Measurements from ENCODE around the gene MBTPS1.

Gene MBTPS1

DNA sequence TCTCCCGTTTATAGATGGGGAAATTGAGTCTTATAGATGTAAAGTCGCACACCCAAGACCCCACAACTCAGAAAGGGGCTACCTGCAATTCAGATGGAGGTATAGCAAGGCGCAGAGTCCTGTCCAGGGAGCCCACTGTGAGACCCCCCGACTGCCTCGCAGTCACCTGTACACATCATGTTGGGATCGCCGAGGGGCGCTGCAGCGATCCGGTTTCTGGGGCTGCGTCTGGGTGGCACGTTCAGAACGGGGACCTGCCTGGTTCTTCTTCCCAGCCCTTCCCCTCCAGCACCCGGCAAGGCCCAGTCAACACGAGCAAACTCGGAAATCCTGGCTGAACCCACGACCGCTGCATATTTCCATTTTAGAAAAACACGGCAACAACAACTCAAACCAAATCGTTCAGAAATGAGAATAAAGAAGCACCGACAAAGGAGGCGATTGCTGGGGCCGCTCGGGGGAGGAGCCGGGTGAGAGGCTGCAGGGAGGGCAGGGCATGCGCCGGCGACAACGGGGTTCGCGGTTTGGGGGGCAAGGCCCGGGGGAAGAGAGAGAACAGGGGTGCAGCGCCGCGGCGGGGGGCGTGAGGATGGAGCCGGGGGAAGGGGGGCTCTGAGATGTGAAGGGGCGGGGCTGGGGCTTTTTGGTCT is 27.6 kb upstream of the MBTPS1 start:
- Histone ChIP-seq H3K9ac (ENCODE audit: low read length) (peak overlapping the region; percentile 83), H3K4me3 (ENCODE audit: low read depth, low read length, poor library complexity, severe bottlenecking) (peak overlapping the region; percentile 85), H4K20me1 (ENCODE audit: insufficient read depth, low read length) (no peaks in the 10 kb centered on the region), H3K27ac (ENCODE audit: low read depth, low read length, poor library complexity, severe bottlenecking) (peak overlapping the region; percentile 7), H3K27me3 (ENCODE audit: insufficient read depth, low read length) (no peaks in the 10 kb centered on the region), H3K79me2 (ENCODE audit: insufficient read depth, low read length) (no peaks in the 10 kb centered on the region), H3F3A (ENCODE audit: insufficient read depth, low read length) (no peaks in the 10 kb centered on the region), H2AFZ (ENCODE audit: low read length) (0 out of 2 replicates have a peak overlapping the region, but pooled peaks have one; percentile 40), H3K9me2 (ENCODE audit: low read depth, low read length) (no peaks in the 10 kb centered on the region), H3K4me2 (ENCODE audit: low read length) (peak overlapping the region; percentile 93), H3K4me1 (ENCODE audit: insufficient read depth, low read length, severe bottlenecking) (peaks cover 23% of the 10 kb centered on the region), H3K36me3 (ENCODE audit: insufficient read depth, low read length) (no peaks in the 10 kb centered on the region; the same call in 1 of the 2 replicates), H3K9me3 (ENCODE audit: low read length) (no peaks in the 10 kb centered on the region)
- TF ChIP-seq EZH2 (IDR thresholded peaks at IDR 0.05; ENCODE audit: borderline replicate concordance, low read length): no peak
- TF ChIP-seq, protein P1, sequence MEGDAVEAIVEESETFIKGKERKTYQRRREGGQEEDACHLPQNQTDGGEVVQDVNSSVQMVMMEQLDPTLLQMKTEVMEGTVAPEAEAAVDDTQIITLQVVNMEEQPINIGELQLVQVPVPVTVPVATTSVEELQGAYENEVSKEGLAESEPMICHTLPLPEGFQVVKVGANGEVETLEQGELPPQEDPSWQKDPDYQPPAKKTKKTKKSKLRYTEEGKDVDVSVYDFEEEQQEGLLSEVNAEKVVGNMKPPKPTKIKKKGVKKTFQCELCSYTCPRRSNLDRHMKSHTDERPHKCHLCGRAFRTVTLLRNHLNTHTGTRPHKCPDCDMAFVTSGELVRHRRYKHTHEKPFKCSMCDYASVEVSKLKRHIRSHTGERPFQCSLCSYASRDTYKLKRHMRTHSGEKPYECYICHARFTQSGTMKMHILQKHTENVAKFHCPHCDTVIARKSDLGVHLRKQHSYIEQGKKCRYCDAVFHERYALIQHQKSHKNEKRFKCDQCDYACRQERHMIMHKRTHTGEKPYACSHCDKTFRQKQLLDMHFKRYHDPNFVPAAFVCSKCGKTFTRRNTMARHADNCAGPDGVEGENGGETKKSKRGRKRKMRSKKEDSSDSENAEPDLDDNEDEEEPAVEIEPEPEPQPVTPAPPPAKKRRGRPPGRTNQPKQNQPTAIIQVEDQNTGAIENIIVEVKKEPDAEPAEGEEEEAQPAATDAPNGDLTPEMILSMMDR (IDR thresholded peaks at IDR 0.05; ENCODE audit: low read length): peak; percentile 40

DNA sequence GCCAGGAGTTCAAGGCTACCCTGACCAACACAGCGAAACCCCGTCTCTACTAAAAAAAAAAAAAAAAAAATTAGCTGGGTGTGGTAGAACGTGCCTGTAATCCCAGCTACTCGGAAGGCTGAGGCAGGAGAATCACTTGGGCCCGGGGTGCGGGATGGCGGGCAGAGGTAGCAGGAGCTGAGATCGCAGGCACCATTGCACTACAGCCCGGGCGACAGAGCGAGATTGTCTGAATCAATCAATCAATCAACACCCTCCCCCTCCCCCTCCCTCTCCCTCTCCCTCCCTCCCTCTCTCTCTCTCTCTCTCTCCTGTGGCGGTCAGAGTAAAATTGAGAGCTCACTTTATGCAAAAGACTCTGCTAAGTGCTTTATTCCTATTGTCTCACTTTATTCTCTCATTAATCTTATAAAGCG is 27.1 kb upstream of the MBTPS1 start:
- no peaks in the 10 kb centered on the region for H3K9me2 ChIP-seq (ENCODE audit: low read depth, low read length)
- H3K27ac ChIP-seq (ENCODE audit: low read depth, low read length, poor library complexity, severe bottlenecking): peak overlapping the region; percentile 7
- H3K4me2 ChIP-seq (ENCODE audit: low read length): peak overlapping the region; percentile 93
- peaks cover 28% of the 10 kb centered on the region for H3K4me1 ChIP-seq (ENCODE audit: insufficient read depth, low read length, severe bottlenecking)
- H3F3A ChIP-seq (ENCODE audit: insufficient read depth, low read length): no peaks in the 10 kb centered on the region
- no peak overlapping the region for H2AFZ ChIP-seq (ENCODE audit: low read length)
- no peaks in the 10 kb centered on the region for H3K79me2 ChIP-seq (ENCODE audit: insufficient read depth, low read length)
- peak overlapping the region; percentile 83 for H3K9ac ChIP-seq (ENCODE audit: low read length)
- peak overlapping the region; percentile 85 for H3K4me3 ChIP-seq (ENCODE audit: low read depth, low read length, poor library complexity, severe bottlenecking)
- no peak for TF ChIP-seq EZH2 (IDR thresholded peaks at IDR 0.05; ENCODE audit: borderline replicate concordance, low read length)
- TF ChIP-seq, protein P1 (IDR thresholded peaks at IDR 0.05; ENCODE audit: low read length): no peak
- no peaks in the 10 kb centered on the region for H4K20me1 ChIP-seq (ENCODE audit: insufficient read depth, low read length)
- H3K9me3 ChIP-seq (ENCODE audit: low read length): no peaks in the 10 kb centered on the region
- H3K27me3 ChIP-seq (ENCODE audit: insufficient read depth, low read length): no peaks in the 10 kb centered on the region
- H3K36me3 ChIP-seq (ENCODE audit: insufficient read depth, low read length): no peaks in the 10 kb centered on the region; the same call in 1 of the 2 replicates

DNA sequence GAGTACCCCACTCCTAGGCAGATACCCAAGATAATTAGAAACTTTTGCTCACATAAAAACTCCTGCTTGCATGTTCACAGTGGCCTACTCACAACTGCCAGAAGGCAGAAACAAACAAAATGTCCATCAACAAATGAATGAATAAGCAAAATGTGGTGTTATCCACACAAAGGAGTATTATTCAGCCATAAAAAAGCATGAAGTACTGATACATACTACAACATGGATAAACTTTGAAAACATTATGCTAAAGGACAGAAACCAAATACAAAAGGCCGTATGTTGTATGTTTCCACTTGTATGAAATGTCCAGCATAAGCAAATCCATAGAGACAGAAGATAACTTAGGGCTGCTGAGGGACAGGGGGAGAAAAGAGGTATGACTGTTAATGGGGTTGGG is 26.3 kb upstream of the MBTPS1 start:
- Histone ChIP-seq H3K4me1 (ENCODE audit: insufficient read depth, low read length, severe bottlenecking) (peaks cover 34% of the 10 kb centered on the region), H4K20me1 (ENCODE audit: insufficient read depth, low read length) (no peaks in the 10 kb centered on the region), H3K79me2 (ENCODE audit: insufficient read depth, low read length) (no peaks in the 10 kb centered on the region), H2AFZ (ENCODE audit: low read length) (no peak overlapping the region), H3F3A (ENCODE audit: insufficient read depth, low read length) (no peaks in the 10 kb centered on the region), H3K4me2 (ENCODE audit: low read length) (no peak overlapping the region), H3K9me2 (ENCODE audit: low read depth, low read length) (no peaks in the 10 kb centered on the region), H3K9me3 (ENCODE audit: low read length) (no peaks in the 10 kb centered on the region), H3K36me3 (ENCODE audit: insufficient read depth, low read length) (no peaks in the 10 kb centered on the region; the same call in 1 of the 2 replicates), H3K27me3 (ENCODE audit: insufficient read depth, low read length) (no peaks in the 10 kb centered on the region), H3K27ac (ENCODE audit: low read depth, low read length, poor library complexity, severe bottlenecking) (no peak overlapping the region), H3K9ac (ENCODE audit: low read length) (no peak overlapping the region), H3K4me3 (ENCODE audit: low read depth, low read length, poor library complexity, severe bottlenecking) (no peak overlapping the region)
- TF ChIP-seq, protein P1 (IDR thresholded peaks at IDR 0.05; ENCODE audit: low read length): no peak
- TF ChIP-seq EZH2 (IDR thresholded peaks at IDR 0.05; ENCODE audit: borderline replicate concordance, low read length): no peak

All from OCI-LY1 (cell line).